NCI-H1436 treated with DMSO at 0.1 percent for 48 hours (cell line): ENCODE data around the gene GAL3ST3.
"Not testable (repeated sequence)": the region's sequence is repeated elsewhere in the genome, so short reads cannot be mapped to it uniquely, and the experiment has no call there.

ENCODE experiments used
- DNase-seq: peaks from one replicate; lab custom pipeline; 2025; lab: John Stamatoyannopoulos, UW

GAL3ST3 gene, protein sequence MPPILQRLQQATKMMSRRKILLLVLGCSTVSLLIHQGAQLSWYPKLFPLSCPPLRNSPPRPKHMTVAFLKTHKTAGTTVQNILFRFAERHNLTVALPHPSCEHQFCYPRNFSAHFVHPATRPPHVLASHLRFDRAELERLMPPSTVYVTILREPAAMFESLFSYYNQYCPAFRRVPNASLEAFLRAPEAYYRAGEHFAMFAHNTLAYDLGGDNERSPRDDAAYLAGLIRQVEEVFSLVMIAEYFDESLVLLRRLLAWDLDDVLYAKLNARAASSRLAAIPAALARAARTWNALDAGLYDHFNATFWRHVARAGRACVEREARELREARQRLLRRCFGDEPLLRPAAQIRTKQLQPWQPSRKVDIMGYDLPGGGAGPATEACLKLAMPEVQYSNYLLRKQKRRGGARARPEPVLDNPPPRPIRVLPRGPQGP

GRCh38 chr11:66048547-66049323 is at the start of gene GAL3ST3:
Gene GAL3ST3 (minus strand): TSS chr11:66049161. CDS start chr11:66045415, 3,746 bp downstream.
- no peak for DNase-seq

DNA sequence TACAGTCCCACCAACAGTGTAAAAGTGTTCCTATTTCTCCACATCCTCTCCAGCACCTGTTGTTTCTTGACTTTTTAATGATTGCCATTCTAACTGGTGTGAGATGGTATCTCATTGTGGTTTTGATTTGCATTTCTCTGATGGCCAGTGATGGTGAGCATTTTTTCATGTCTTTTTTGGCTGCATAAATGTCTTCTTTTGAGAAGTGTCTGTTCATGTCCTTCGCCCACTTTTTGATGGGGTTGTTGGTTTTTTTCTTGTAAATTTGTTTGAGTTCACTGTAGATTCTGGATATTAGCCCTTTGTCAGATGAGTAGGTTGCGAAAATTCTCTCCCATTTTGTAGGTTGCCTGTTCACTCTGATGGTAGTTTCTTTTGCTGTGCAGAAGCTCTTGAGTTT is 43.2 kb upstream of the GAL3ST3 start:
- DNase-seq = not testable (repeated sequence)

GRCh38 chr11:66090288-66090687 is 41.3 kb upstream of the GAL3ST3 start:
- no peak for DNase-seq

GRCh38 chr11:66089067-66089466 is 40.1 kb upstream of the GAL3ST3 start:
- DNase-seq = no peak

DNA sequence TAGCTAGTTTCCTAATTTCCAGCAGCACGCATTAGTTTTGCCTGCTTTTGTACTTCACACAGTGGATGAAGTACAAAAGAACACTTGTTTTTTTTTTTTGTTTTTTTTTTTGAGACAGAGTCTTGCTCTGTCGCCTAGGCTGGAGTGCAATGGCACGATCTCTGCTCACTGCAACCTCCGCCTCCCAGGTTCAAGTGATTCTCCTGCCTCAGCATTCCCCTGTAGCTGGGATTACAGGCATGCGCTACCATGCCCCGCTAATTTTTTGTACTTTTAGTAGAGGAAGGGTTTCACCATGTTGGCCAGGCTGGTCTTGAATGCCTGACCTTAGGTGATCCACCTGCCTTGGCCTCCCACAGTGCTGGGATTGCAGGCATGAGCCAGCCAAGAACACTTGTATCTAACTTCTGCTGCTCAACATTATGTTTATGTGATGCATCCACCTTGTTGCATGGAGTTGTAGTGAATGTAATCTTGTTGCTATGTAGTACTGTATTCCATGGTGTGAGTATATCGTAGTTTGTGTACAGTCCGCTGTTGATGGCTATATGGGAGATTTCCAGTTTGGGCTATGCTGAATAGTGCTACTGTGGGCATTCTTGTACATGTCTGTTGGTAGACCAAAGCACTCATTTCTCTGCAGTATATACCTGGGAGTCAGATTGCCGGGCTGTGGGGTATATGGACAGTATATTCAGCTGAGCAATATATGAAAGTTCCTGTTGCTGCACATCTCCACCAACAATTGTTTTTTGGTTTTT is 38.4 kb upstream of the GAL3ST3 start:
- no peak for DNase-seq

- no peak for DNase-seq
Measured at GRCh38 chr11:66084821-66085475, 36.0 kb upstream of the GAL3ST3 start.

- DNase-seq = no peak
Measured at GRCh38 chr11:66083767-66084166, 34.8 kb upstream of the GAL3ST3 start.

DNA sequence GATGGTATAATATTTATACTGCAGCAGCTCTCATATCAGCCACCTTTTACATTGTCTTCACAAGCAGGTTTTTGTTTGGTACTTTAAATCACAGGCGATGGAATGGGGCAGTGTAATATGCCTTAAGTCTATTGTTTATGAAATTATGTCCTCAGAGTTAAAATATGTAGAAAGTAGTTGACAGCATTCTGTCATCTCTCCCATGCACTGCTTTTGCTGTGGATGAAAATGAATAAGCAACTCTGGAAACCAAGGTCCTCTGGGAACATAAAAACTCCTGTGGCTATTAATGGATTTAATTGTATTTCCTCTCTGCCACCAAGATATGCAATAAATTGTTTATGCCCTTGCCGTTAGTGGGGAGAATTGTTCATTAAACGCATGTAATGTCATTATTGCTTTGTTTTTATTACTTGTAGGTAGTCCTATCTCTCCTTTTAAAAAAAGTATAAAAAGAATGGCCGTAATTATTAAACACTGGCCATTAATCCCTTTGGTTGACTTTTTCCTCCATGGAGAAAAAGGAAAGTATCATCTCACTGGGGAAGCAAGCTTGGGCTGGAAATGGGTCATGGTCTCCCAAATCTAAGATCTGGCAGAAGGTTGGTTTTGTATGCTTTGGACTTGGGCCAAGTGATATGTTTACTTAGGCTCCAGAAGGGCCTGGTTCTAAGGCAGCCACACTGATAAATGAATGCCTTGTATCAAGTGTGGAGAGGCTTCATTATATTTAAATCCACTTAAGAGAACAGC is 34.2 kb upstream of the GAL3ST3 start:
- DNase-seq = no peak

DNA sequence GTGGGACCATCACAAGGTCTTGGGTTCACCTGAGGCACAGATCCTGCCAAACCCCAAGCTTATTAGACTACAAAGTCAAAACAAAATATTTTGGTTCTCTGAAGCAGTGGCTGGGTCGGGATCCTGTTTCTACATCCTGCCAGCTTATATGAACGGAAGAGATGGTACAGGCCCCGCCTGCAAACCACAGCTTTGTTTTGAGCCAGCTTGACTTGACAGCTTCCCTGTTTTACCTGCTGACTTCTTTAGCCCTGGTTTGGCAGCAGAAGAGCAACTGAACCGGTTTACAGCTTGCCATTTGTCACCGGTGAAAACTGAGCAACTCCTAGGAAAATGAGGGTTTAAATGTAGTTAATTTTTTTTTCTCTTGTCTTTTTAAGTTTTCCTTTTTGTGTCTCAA is 32.5 kb upstream of the GAL3ST3 start:
- DNase-seq = no peak

- DNase-seq = no peak
Measured at GRCh38 chr11:66080055-66080817, 31.3 kb upstream of the GAL3ST3 start.

- DNase-seq = not testable (repeated sequence)
Measured at GRCh38 chr11:66078949-66079348, 30.0 kb upstream of the GAL3ST3 start.

DNA sequence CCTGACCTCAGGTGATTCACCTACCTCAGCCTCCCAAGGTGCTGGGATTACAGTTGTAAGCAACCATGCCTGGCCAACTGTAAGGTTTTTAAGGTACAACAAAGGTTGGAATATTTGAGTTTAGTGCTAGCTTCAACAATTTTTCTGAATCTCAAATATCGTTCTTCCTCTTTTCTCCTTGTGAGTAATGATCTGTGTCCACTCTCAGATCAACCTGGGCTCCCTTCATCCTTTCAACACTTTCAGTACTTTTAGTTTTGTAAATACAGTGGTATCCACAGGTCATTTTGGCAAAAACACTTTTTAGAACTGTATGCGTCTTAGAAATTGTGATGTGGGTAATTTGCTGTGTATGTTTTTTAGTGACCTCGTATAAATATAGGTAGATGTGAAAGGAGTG is 29.0 kb upstream of the GAL3ST3 start:
- DNase-seq = no peak

- no peak for DNase-seq
Measured at GRCh38 chr11:66076561-66076960, 27.6 kb upstream of the GAL3ST3 start.

GRCh38 chr11:66075273-66075672 is 26.3 kb upstream of the GAL3ST3 start:
- no peak for DNase-seq

- DNase-seq = no peak
Measured at GRCh38 chr11:66073669-66074068, 24.7 kb upstream of the GAL3ST3 start.

GRCh38 chr11:66072518-66072917 is 23.6 kb upstream of the GAL3ST3 start:
- no peak for DNase-seq

- no peak for DNase-seq
Measured at GRCh38 chr11:66072081-66072480, 23.1 kb upstream of the GAL3ST3 start.

GRCh38 chr11:66071381-66071801 is 22.4 kb upstream of the GAL3ST3 start:
- no peak for DNase-seq

DNA sequence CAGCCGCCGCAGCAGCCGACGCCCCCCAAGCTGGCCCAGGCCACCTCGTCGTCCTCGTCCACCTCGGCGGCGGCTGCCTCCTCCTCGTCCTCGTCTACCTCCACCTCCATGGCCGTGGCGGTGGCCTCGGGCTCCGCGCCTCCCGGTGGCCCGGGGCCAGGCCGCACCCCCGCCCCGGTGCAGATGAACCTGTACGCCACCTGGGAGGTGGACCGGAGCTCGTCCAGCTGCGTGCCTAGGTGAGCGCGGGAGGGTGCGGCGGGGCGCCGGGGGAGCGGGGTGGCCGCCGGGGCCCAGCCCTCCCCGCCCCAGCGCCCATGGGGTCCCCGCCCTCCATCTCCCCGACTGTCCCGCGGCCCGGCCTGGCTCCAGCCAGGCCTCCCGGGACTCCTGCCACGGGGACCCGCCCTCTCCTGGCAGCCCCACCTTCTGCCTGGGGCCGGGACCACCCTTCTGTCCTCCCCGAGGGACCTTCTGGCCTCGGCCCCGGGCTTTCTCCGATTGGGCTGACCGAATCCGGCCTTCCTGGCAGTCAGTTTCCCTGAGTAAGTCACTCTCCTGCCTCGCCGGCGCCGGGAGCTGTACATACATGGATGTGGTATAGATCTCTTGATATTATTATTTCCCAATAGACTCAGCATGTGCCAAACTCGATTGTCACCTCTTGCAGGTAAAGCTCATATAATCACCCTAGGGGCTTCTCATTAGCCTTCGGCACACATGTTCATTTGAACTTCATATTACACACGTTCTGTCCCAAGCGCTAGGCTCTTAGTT is 21.8 kb upstream of the GAL3ST3 start:
- DNase-seq = no peak
